Suprapubic skin (tissue), 4 donors: ENCODE data around the gene ATG16L2.

Source experiments
- CTCF ChIP-seq, 2 donors: fragments of 200-600 bp in 1 of 2; fragments of 450-650 bp in 1 of 2; sonication (generic) in 1 of 2; IDR thresholded peaks; one replicate each; pipeline ENCODE4 v1.5.1; 2016 to 2019; ENCODE audit warnings: antibody characterized with exemption in 2 of 2, mild to moderate bottlenecking in 1 of 2, moderate library complexity in 1 of 2
- EP300 ChIP-seq: sonication (generic); formaldehyde crosslinking; IDR thresholded peaks from one replicate; pipeline ENCODE4 v1.6.1; 2017; ENCODE audit warnings: antibody characterized with exemption
- POLR2A ChIP-seq, 2 donors: fragments of 450-650 bp; IDR thresholded peaks; one replicate each; pipeline ENCODE4 v1.6.1; 2017; ENCODE audit warnings: antibody characterized with exemption in 2 of 2, mild to moderate bottlenecking in 2 of 2, moderate library complexity in 2 of 2
- POLR2AphosphoS5 ChIP-seq, 3 donors: sonication (generic); formaldehyde crosslinking; IDR thresholded peaks; one replicate each; pipeline ENCODE4 v1.6.1; 2017; ENCODE audit warnings: antibody characterized with exemption in 3 of 3

- TF ChIP-seq POLR2A (IDR thresholded peaks at IDR 0.05) (no peak), POLR2AphosphoS5 (IDR thresholded peaks at IDR 0.05) (no peak), CTCF (IDR thresholded peaks at IDR 0.05) (no peak), EP300 (no peak)
These were observed 42.5 kb downstream of the ATG16L2 start for GRCh38 chr11:72856551-72857345.
